ENCODE results near the gene SUPT20HL2.

DNA sequence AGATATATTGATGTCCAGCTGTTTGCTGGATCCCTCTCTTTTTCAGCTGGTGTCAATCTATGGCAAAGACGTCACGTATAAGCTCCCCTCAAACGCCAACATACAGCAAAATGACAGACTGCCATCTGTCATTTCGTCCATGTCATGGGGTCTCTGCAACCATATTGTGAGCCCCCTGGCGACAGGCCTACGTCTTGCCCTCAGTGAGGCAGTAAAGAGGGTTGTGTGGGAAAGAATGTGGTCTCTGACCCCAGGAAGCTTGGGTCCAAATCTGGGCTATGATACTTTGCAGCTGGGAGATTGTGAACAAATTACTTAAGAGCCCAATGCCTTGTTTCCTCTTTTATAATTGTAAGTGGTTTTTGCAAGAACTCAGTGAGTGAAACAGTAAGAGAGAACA, 7.4 kb downstream of the SUPT20HL2 start:
- TF ChIP-seq, protein P1, sequence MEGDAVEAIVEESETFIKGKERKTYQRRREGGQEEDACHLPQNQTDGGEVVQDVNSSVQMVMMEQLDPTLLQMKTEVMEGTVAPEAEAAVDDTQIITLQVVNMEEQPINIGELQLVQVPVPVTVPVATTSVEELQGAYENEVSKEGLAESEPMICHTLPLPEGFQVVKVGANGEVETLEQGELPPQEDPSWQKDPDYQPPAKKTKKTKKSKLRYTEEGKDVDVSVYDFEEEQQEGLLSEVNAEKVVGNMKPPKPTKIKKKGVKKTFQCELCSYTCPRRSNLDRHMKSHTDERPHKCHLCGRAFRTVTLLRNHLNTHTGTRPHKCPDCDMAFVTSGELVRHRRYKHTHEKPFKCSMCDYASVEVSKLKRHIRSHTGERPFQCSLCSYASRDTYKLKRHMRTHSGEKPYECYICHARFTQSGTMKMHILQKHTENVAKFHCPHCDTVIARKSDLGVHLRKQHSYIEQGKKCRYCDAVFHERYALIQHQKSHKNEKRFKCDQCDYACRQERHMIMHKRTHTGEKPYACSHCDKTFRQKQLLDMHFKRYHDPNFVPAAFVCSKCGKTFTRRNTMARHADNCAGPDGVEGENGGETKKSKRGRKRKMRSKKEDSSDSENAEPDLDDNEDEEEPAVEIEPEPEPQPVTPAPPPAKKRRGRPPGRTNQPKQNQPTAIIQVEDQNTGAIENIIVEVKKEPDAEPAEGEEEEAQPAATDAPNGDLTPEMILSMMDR (IDR thresholded peaks at IDR 0.05), result no peak
- no peak for TF ChIP-seq POLR2A (IDR thresholded peaks at IDR 0.05)
